Sigmoid colon (tissue), 7 donors: ENCODE data around the gene ZNF407. TPM values are rescaled to one million over a fixed set of nuclear protein-coding genes. Genes with fewer than 3 reads are reported as not detected.

Experiments
- DNase-seq: peaks from one replicate; pipeline ENCODE4 v3.0.0-alpha.2; 2019
- H3K27ac ChIP-seq, 4 donors: fragments of 200-600 bp; sonication (generic); one replicate each; pipeline ENCODE4 v1.5.1; 2016 to 2019; ENCODE audit warnings: mild to moderate bottlenecking in 1 of 4
- H3K27me3 ChIP-seq, 3 donors: fragments of 200-600 bp; sonication (generic); one replicate each; pipeline ENCODE4 v1.5.1; 2019; ENCODE audit warnings: mild to moderate bottlenecking in 1 of 3
- H3K36me3 ChIP-seq, 4 donors: fragments of 200-600 bp; sonication (generic); one replicate each; pipeline ENCODE4 v1.5.1; 2016 to 2019
- H3K4me1 ChIP-seq, 4 donors: fragments of 200-600 bp; sonication (generic); one replicate each; pipeline ENCODE4 v1.5.1; 2017 to 2019
- H3K4me3 ChIP-seq, 4 donors: fragments of 200-600 bp; sonication (generic); one replicate each; pipeline ENCODE4 v1.5.1; 2017 to 2019; ENCODE audit warnings: mild to moderate bottlenecking in 2 of 4, moderate library complexity in 1 of 4
- H3K9me3 ChIP-seq, 4 donors: fragments of 200-600 bp in 3 of 4; sonication (generic) in 3 of 4; one replicate each; pipeline versions ENCODE4 v1.5.1 to v1.6.1; 2013 to 2019
- EP300 ChIP-seq, 4 donors: sonication (generic); formaldehyde crosslinking; IDR thresholded peaks; one replicate each; pipeline ENCODE4 v1.6.1; 2017; ENCODE audit warnings: antibody characterized with exemption in 4 of 4
- POLR2A ChIP-seq, 2 donors: fragments of 450-650 bp; IDR thresholded peaks; one replicate each; pipeline ENCODE4 v1.6.1; 2016; ENCODE audit warnings: antibody characterized with exemption in 2 of 2, mild to moderate bottlenecking in 2 of 2, moderate library complexity in 2 of 2
- POLR2AphosphoS5 ChIP-seq, 4 donors: sonication (generic); formaldehyde crosslinking; IDR thresholded peaks; one replicate each; pipeline ENCODE4 v1.6.1; 2017; ENCODE audit warnings: antibody characterized with exemption in 4 of 4
- WGBS, 2 donors: extraction: QIAGEN DNeasy Blood & Tissue Kit; methylation state at CpG; one replicate each; pipeline ENCODE4 v1.1.7; 2013; 5-methylcytosine and 5-hydroxymethylcytosine counted together
- intact Hi-C: fragments of 100-400 bp; cut with DNase I; formaldehyde crosslinking; loops from one replicate; pipeline ENCODE4 v1.15.1; 2023
- polyA plus RNA-seq, 3 donors: library from polyadenylated mRNA; stranded (reverse); fragments of 200-250 nt; gene quantifications; one replicate each; pipeline ENCODE4 v1.2.3, GENCODE V29; 2013
- total RNA-seq, 4 donors: library from RNA; depleted of rRNA; stranded (reverse); fragments of >200 nt; gene quantifications; one replicate each; pipeline ENCODE4 v1.1.0, GENCODE V29; 2016
- TF ChIP-seq, protein P1 (sequence below), 4 experiments: fragments of 450-650 bp in 3 of 4; fragments of 200-600 bp in 1 of 4; IDR thresholded peaks; one replicate each; pipeline ENCODE4 v1.5.1; 2016 to 2019; ENCODE audit warnings: antibody characterized with exemption in 4 of 4, mild to moderate bottlenecking in 3 of 4, moderate library complexity in 2 of 4
- donor health status: healthy with polysubstance abuse.
- donor health status: Bipolar disorder and iron deficiency.
- donor health status: healthy.

Gene ZNF407
- total and polyA plus RNA-seq, 7 donors: 1.4 to 19.8 (median 16.3) TPM

DNA sequence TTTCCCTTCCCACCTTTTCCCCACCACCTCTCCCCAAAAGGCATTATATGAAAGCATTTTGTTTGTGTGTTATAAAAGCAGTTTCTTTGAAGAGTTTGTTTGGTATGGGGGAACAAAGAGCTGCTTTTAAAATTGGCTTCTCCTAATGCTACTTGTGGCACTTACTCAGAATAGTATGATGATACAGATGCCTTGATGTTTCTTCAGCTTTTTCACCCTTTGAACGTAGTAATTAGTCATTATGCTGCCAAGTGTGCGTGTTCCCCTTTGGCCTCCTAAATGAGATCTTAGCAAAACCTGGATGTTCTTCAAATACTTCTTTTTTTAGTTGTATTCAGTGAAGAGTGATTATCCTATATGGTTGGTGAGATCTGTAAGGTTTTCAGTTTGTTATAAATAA lies 427.9 kb downstream of the ZNF407 start:
- WGBS, 2 donors: 83 to 95% methylated on average over 2 of the region's 2 CpGs
- H3K27me3 ChIP-seq: no peaks in the 10 kb centered on the region
- H3K4me3 ChIP-seq: no peak overlapping the region
- no peak overlapping the region for H3K27ac ChIP-seq
- no peaks in the 10 kb centered on the region for H3K36me3 ChIP-seq
- no peaks in the 10 kb centered on the region for H3K4me1 ChIP-seq
- TF ChIP-seq POLR2A (IDR thresholded peaks at IDR 0.05): no peak
- TF ChIP-seq, protein P1, sequence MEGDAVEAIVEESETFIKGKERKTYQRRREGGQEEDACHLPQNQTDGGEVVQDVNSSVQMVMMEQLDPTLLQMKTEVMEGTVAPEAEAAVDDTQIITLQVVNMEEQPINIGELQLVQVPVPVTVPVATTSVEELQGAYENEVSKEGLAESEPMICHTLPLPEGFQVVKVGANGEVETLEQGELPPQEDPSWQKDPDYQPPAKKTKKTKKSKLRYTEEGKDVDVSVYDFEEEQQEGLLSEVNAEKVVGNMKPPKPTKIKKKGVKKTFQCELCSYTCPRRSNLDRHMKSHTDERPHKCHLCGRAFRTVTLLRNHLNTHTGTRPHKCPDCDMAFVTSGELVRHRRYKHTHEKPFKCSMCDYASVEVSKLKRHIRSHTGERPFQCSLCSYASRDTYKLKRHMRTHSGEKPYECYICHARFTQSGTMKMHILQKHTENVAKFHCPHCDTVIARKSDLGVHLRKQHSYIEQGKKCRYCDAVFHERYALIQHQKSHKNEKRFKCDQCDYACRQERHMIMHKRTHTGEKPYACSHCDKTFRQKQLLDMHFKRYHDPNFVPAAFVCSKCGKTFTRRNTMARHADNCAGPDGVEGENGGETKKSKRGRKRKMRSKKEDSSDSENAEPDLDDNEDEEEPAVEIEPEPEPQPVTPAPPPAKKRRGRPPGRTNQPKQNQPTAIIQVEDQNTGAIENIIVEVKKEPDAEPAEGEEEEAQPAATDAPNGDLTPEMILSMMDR (IDR thresholded peaks at IDR 0.05): no peak
- no peak for TF ChIP-seq POLR2AphosphoS5 (IDR thresholded peaks at IDR 0.05)
- no peak for TF ChIP-seq EP300 (IDR thresholded peaks at IDR 0.05)
- DNase-seq: no peak
- no peaks in the 10 kb centered on the region for H3K9me3 ChIP-seq
- intact Hi-C loops: no loop called here

DNA sequence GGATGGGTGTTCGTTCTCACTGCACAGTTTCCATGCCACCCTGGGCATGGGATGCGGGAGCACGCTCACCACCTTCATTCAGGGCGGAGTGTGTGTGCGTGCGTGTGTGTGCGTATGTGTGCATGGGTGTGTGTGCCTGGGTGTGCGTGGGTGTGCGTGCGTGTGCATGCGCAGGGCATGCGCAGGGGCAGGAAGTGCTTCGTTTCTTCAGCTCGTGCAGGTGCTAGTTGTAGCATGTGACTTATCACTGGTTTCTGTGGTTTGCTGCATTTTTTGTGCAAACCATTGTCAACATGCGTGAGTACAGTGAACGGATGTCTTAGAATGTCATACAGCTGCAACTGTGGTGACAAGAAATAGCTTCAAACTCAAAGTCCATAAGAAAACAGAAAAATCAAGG lies 431.8 kb downstream of the ZNF407 start:
- no peak overlapping the region for H3K27ac ChIP-seq
- H3K27me3 ChIP-seq: no peaks in the 10 kb centered on the region
- 82 to 94% methylated on average over 16 of the region's 16 CpGs for WGBS, 2 donors
- H3K36me3 ChIP-seq: no peaks in the 10 kb centered on the region
- H3K4me3 ChIP-seq: no peak overlapping the region
- no peaks in the 10 kb centered on the region for H3K9me3 ChIP-seq
- intact Hi-C loops: no loop called here
- H3K4me1 ChIP-seq: peaks cover 0 to 11% (median 5%) of the 10 kb centered on the region in 4 donors
- DNase-seq: no peak
- TF ChIP-seq POLR2A (IDR thresholded peaks at IDR 0.05) (no peak), POLR2AphosphoS5 (IDR thresholded peaks at IDR 0.05) (no peak), EP300 (IDR thresholded peaks at IDR 0.05) (no peak)

DNA sequence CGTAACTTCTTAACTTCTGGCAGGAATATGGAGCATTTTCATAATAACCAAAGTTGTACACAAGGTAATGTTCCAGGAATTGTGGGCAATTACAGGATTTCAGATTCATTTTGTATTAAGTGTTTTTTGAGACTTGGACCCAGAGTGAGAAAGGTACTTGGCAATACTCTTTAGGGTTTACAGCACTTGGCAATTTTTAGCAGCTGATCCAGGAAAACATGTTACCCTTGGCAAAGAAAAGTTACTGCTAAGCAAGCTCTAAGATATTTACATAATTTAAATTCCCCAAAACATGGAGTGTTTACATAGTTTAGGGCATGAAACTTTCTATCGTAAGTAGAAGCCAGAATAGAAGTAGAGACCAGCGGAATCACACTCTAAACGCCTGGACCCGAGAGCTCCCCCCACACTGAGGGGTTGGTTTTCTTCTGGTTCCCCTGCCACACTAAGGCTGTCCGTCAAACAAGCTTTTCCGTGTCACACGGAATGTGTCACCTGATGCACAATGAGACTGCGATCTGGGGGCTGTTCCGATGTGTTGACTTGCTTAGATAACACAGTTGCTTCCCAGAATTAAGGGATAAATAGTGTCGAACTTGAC lies 434.1 kb downstream of the ZNF407 start:
- no peak for DNase-seq
- H3K27me3 ChIP-seq: no peaks in the 10 kb centered on the region
- peaks cover 0 to 34% (median 26%) of the 10 kb centered on the region in 4 donors for H3K4me1 ChIP-seq
- no peaks in the 10 kb centered on the region for H3K36me3 ChIP-seq
- peak overlapping the region in 2 of 4 donors; percentile 21 to 40 for H3K27ac ChIP-seq
- no peak overlapping the region for H3K4me3 ChIP-seq
- WGBS, 2 donors: 85 to 88% methylated on average over 11 of the region's 11 CpGs
- H3K9me3 ChIP-seq: no peaks in the 10 kb centered on the region
- intact Hi-C loops: no loop called here
- TF ChIP-seq, protein P1 (IDR thresholded peaks at IDR 0.05): no peak
- TF ChIP-seq POLR2AphosphoS5 (IDR thresholded peaks at IDR 0.05): no peak
- no peak for TF ChIP-seq EP300 (IDR thresholded peaks at IDR 0.05)
- TF ChIP-seq POLR2A (IDR thresholded peaks at IDR 0.05): no peak

DNA sequence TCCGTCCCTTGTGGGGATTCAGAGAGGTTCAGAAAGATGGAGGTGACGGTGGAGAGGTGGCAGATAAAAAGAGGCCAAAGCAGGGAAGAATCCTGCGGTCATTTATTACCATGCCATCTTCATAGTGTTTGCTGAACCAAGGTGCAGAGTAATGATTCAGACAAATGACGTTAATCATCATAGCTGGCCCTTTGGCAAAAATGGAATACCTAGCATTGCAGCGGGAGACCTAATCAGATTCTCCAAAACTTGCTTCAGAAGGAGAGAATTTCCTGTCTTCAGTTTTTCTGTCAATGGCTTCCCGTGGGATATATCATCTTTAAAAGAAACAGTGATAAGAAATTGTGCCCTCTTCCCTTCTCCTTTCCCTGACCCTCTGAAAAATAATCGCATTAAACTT lies 435.8 kb downstream of the ZNF407 start:
- DNase-seq: no peak
- peaks cover 0 to 44% (median 30%) of the 10 kb centered on the region in 4 donors for H3K4me1 ChIP-seq
- no peaks in the 10 kb centered on the region for H3K36me3 ChIP-seq
- no peak overlapping the region for H3K4me3 ChIP-seq
- 94 to 96% methylated on average over 7 of the region's 7 CpGs for WGBS, 2 donors
- no peaks in the 10 kb centered on the region for H3K9me3 ChIP-seq
- no peak overlapping the region for H3K27ac ChIP-seq
- H3K27me3 ChIP-seq: no peaks in the 10 kb centered on the region
- intact Hi-C loops: no loop called here
- TF ChIP-seq EP300 (IDR thresholded peaks at IDR 0.05): no peak
- no peak for TF ChIP-seq POLR2AphosphoS5 (IDR thresholded peaks at IDR 0.05)
- no peak for TF ChIP-seq POLR2A (IDR thresholded peaks at IDR 0.05)
- TF ChIP-seq, protein P1 (IDR thresholded peaks at IDR 0.05): no peak

DNA sequence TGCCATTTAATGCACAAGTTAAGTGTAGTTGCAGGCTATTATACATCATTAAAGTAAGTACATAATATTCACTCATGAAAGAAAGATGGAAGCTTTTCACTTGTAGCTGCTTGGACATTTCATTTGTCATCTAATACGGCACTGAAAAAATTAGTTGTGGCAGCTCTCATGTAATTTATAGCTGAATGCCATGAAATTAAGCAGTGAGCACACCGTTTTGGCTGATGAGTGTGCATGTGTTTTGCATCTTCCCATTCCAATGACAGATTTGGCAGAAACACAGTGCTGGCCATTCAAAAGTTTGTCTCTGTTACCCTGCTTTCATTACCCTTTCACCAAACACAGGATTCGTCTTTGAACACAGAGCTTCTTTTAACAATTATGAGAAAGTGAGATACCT lies 437.3 kb downstream of the ZNF407 start:
- Histone ChIP-seq H3K9me3 (no peaks in the 10 kb centered on the region), H3K27ac (peak overlapping the region in 2 of 4 donors; percentile 35 to 60), H3K4me3 (no peak overlapping the region), H3K36me3 (no peaks in the 10 kb centered on the region), H3K27me3 (no peaks in the 10 kb centered on the region), H3K4me1 (peaks cover 0 to 44% (median 30%) of the 10 kb centered on the region in 4 donors)
- no peak for DNase-seq
- intact Hi-C loops: no loop called here
- peak in 2 of 4 donors; percentile 17 to 39 for TF ChIP-seq EP300 (IDR thresholded peaks at IDR 0.05)
- TF ChIP-seq POLR2AphosphoS5 (IDR thresholded peaks at IDR 0.05): peak; percentile 57 to 91 (median 75)
- no peak for TF ChIP-seq POLR2A (IDR thresholded peaks at IDR 0.05)
- TF ChIP-seq, protein P1 (IDR thresholded peaks at IDR 0.05): no peak
- WGBS, 2 donors: 83 to 89% methylated on average over 3 of the region's 3 CpGs
